Liver (tissue), 9 donors: Measurements from ENCODE around the gene HAAO. TPM values are rescaled to one million over a fixed set of nuclear protein-coding genes. Genes with fewer than 3 reads are reported as not detected.

Experiments
- DNase-seq: peaks from one replicate; pipeline ENCODE4 v3.0.0-alpha.2; 2017; ENCODE audit warnings: low spot score
- H3K27ac ChIP-seq, 2 donors: one replicate each; pipeline ENCODE4 v1.7.0; 2013; ENCODE audit warnings: inconsistent platforms in 2 of 2, low read length in 2 of 2, control low read depth in 1 of 2, low read depth in 1 of 2, mild to moderate bottlenecking in 1 of 2
- H3K27me3 ChIP-seq, 4 donors: one replicate each; pipeline versions ENCODE4 v1.6.1 to v1.7.0; 2013; ENCODE audit warnings: low read length in 3 of 4, inconsistent platforms in 1 of 4, mild to moderate bottlenecking in 1 of 4, moderate library complexity in 1 of 4; ENCODE audit not compliant: control insufficient read depth in 4 of 4, insufficient read depth in 4 of 4
- H3K36me3 ChIP-seq, 4 donors: one replicate each; pipeline versions ENCODE4 v1.6.1 to v1.7.0; 2013; ENCODE audit warnings: low read length in 3 of 4, mild to moderate bottlenecking in 3 of 4, low read depth in 1 of 4, moderate library complexity in 1 of 4; ENCODE audit not compliant: control insufficient read depth in 4 of 4, insufficient read depth in 3 of 4
- H3K4me1 ChIP-seq, 4 donors: one replicate each; pipeline versions ENCODE4 v1.6.1 to v1.7.0; 2013; ENCODE audit warnings: low read length in 3 of 4, mild to moderate bottlenecking in 3 of 4, moderate library complexity in 1 of 4; ENCODE audit not compliant: control insufficient read depth in 4 of 4, insufficient read depth in 4 of 4
- H3K4me3 ChIP-seq, 3 donors: one replicate each; pipeline versions ENCODE4 v1.6.1 to v1.7.0; 2013; ENCODE audit warnings: low read length in 3 of 3, control low read depth in 1 of 3, low read depth in 1 of 3, mild to moderate bottlenecking in 1 of 3
- H3K9ac ChIP-seq, 2 donors: one replicate each; pipeline ENCODE4 v1.7.0; 2013; ENCODE audit warnings: low read length in 2 of 2, mild to moderate bottlenecking in 2 of 2, moderate library complexity in 2 of 2, control low read depth in 1 of 2, low read depth in 1 of 2
- H3K9me3 ChIP-seq, 4 donors: one replicate each; pipeline versions ENCODE4 v1.6.1 to v1.7.0; 2013; ENCODE audit warnings: low read length in 3 of 4; ENCODE audit not compliant: control insufficient read depth in 4 of 4
- ATF3 ChIP-seq: IDR thresholded peaks from 2 replicates; pipeline ENCODE4 v1.6.1; 2016; ENCODE audit warnings: antibody characterized with exemption
- EGR1 ChIP-seq, 2 donors: IDR thresholded peaks; 2 replicates each; pipeline ENCODE4 v1.6.1; 2016 to 2018; ENCODE audit warnings: antibody characterized with exemption in 2 of 2, low read depth in 2 of 2
- FOXA1 ChIP-seq: IDR thresholded peaks from 2 replicates; pipeline ENCODE4 v1.6.1; 2016; ENCODE audit warnings: antibody characterized with exemption
- FOXA2 ChIP-seq: IDR thresholded peaks from 2 replicates; pipeline ENCODE4 v1.6.1; 2016; ENCODE audit warnings: antibody characterized with exemption
- GABPA ChIP-seq, 2 donors: IDR thresholded peaks in 1 of 2; conservative IDR thresholded peaks in 1 of 2; 2 replicates each; pipeline ENCODE4 v1.6.1; 2016; ENCODE audit warnings: antibody characterized with exemption in 2 of 2, mild to moderate bottlenecking in 1 of 2, moderate library complexity in 1 of 2
- HNF4G ChIP-seq: IDR thresholded peaks from 2 replicates; pipeline ENCODE4 v1.6.1; 2016; ENCODE audit warnings: antibody characterized with exemption
- JUND ChIP-seq, 2 donors: IDR thresholded peaks; 2 replicates each; pipeline ENCODE4 v1.6.1; 2016; ENCODE audit warnings: antibody characterized with exemption in 2 of 2
- RAD21 ChIP-seq, 2 donors: IDR thresholded peaks; 2 replicates each; pipeline ENCODE4 v1.6.1; 2016; ENCODE audit warnings: antibody characterized with exemption in 2 of 2, mild to moderate bottlenecking in 2 of 2
- REST ChIP-seq: IDR thresholded peaks from 2 replicates; pipeline ENCODE4 v1.6.1; 2016; ENCODE audit warnings: antibody characterized with exemption, mild to moderate bottlenecking
- RXRA ChIP-seq, 2 donors: IDR thresholded peaks; 2 replicates each; pipeline ENCODE4 v1.6.1; 2017 to 2018; ENCODE audit warnings: antibody characterized with exemption in 2 of 2, mild to moderate bottlenecking in 1 of 2
- SP1 ChIP-seq: IDR thresholded peaks from 2 replicates; pipeline ENCODE4 v1.6.1; 2018; ENCODE audit warnings: antibody characterized with exemption, mild to moderate bottlenecking
- TAF1 ChIP-seq: conservative IDR thresholded peaks from 2 replicates; pipeline ENCODE4 v1.6.1; 2016; ENCODE audit warnings: antibody characterized with exemption, mild to moderate bottlenecking
- YY1 ChIP-seq: IDR thresholded peaks from 2 replicates; pipeline ENCODE4 v1.6.1; 2016; ENCODE audit warnings: antibody characterized with exemption, mild to moderate bottlenecking
- ZBTB33 ChIP-seq: IDR thresholded peaks from 2 replicates; pipeline ENCODE4 v1.6.1; 2016; ENCODE audit warnings: antibody characterized with exemption
- WGBS: extraction: QIAGEN DNeasy Blood & Tissue Kit; methylation state at CpG from one replicate; pipeline ENCODE4 v1.1.7; 2013; 5-methylcytosine and 5-hydroxymethylcytosine counted together
- polyA plus RNA-seq, 2 donors: library from polyadenylated mRNA; stranded (reverse) in 1 of 2; unstranded in 1 of 2; fragments of 200-250 nt in 1 of 2; fragments of >200 nt in 1 of 2; fragmentation: Nextera tagmentation in 1 of 2; extraction: Ambion mirVana in 1 of 2; gene quantifications; one replicate each; pipeline versions ENCODE4 v1.2.1 to v1.2.3, GENCODE V29; 2013 to 2015
- total RNA-seq, 2 donors: library from RNA; depleted of rRNA; stranded (reverse); fragments of >200 nt; gene quantifications; one replicate each; pipeline ENCODE4 v1.2.3, GENCODE V29; 2014
- donor health status: healthy.
- donor health status: healthy.
- donor health status: healthy.
- donor health status: healthy.
- donor health status: healthy.

Gene HAAO
- total and polyA plus RNA-seq, 4 donors = 17.4 to 140 (median 130) TPM

GRCh38 chr2:42724886-42725285, 67.5 kb downstream of the HAAO start:
- TF ChIP-seq REST = no peak
- TF ChIP-seq SP1 = no peak
- no peak for TF ChIP-seq EGR1 (IDR thresholded peaks at IDR 0.05; ENCODE audit: low read depth in 2 of 2)
- TF ChIP-seq JUND (IDR thresholded peaks at IDR 0.05) = no peak
- TF ChIP-seq FOXA2 = no peak
- TF ChIP-seq GABPA (IDR thresholded peaks at IDR 0.05 in 1 of 2, conservative IDR thresholded peaks at IDR 0.05 in 1 of 2) = no peak
- no peak for TF ChIP-seq TAF1
- TF ChIP-seq FOXA1 = no peak
- no peak for TF ChIP-seq RXRA (IDR thresholded peaks at IDR 0.05)
- TF ChIP-seq ZBTB33 = no peak
- no peak for TF ChIP-seq ATF3
- no peak for TF ChIP-seq HNF4G
- TF ChIP-seq RAD21 (IDR thresholded peaks at IDR 0.05) = no peak
- TF ChIP-seq YY1 = no peak
- H3K9ac ChIP-seq = no peak overlapping the region
- DNase-seq = no peak
- no peaks in the 10 kb centered on the region for H3K27me3 ChIP-seq
- H3K27ac ChIP-seq = no peak overlapping the region
- 94% methylated on average over 2 of the region's 2 CpGs for WGBS
- H3K4me3 ChIP-seq = no peak overlapping the region
- no peaks in the 10 kb centered on the region for H3K9me3 ChIP-seq
- no peaks in the 10 kb centered on the region for H3K4me1 ChIP-seq
- peaks cover 0 to 2% (median 0%) of the 10 kb centered on the region in 4 donors for H3K36me3 ChIP-seq

GRCh38 chr2:42723465-42723864, 68.9 kb downstream of the HAAO start:
- DNase-seq = no peak
- H3K27me3 ChIP-seq = no peaks in the 10 kb centered on the region
- no peaks in the 10 kb centered on the region for H3K4me1 ChIP-seq
- H3K9ac ChIP-seq = no peak overlapping the region
- H3K4me3 ChIP-seq = no peak overlapping the region
- H3K9me3 ChIP-seq = no peaks in the 10 kb centered on the region
- no peak overlapping the region for H3K27ac ChIP-seq
- H3K36me3 ChIP-seq = peaks cover 0 to 2% (median 0%) of the 10 kb centered on the region in 4 donors
- no peak for TF ChIP-seq ATF3
- no peak for TF ChIP-seq SP1
